Spleen (tissue), 11 donors: Measurements from ENCODE around the gene FARP1. TPM values are rescaled to one million over a fixed set of nuclear protein-coding genes. Genes with fewer than 3 reads are reported as not detected.
A peak's percentile ranks its signal among the peaks of the same experiment; 100 is the strongest.

Experiments used
- DNase-seq: peaks from one replicate; pipeline ENCODE4 v3.0.0-alpha.2; 2020
- H3K27ac ChIP-seq, 8 donors: fragments of 200-600 bp; sonication (generic) in 7 of 8; 1 replicate in 4 of 8; 2 replicates in 4 of 8; pipeline versions ENCODE4 v1.5.0 to v1.8.0; 2016 to 2021; ENCODE audit warnings: inconsistent platforms in 4 of 8, mild to moderate bottlenecking in 4 of 8, moderate library complexity in 1 of 8
- H3K27me3 ChIP-seq, 7 donors: fragments of 200-600 bp; sonication (generic) in 6 of 7; replicated peaks in 1 of 7; 1 replicate in 4 of 7; 2 replicates in 3 of 7; pipeline versions ENCODE4 v1.5.0 to v1.8.0; 2016 to 2021; ENCODE audit warnings: inconsistent platforms in 3 of 7, mild to moderate bottlenecking in 1 of 7
- H3K36me3 ChIP-seq, 6 donors: fragments of 200-600 bp; sonication (generic) in 5 of 6; 1 replicate in 4 of 6; 2 replicates in 2 of 6; pipeline versions ENCODE4 v1.5.0 to v1.8.0; 2016 to 2021; ENCODE audit warnings: inconsistent platforms in 2 of 6
- H3K4me1 ChIP-seq, 6 donors: fragments of 200-600 bp; sonication (generic) in 5 of 6; 1 replicate in 3 of 6; 2 replicates in 3 of 6; pipeline versions ENCODE4 v1.5.0 to v1.8.0; 2016 to 2021; ENCODE audit warnings: inconsistent platforms in 3 of 6
- H3K4me3 ChIP-seq, 8 donors: fragments of 200-600 bp; sonication (generic) in 7 of 8; 1 replicate in 4 of 8; 2 replicates in 4 of 8; pipeline versions ENCODE4 v1.5.0 to v1.8.0; 2016 to 2021; ENCODE audit warnings: inconsistent platforms in 4 of 8, mild to moderate bottlenecking in 4 of 8, moderate library complexity in 2 of 8
- H3K9me3 ChIP-seq, 8 donors: fragments of 200-600 bp; sonication (generic) in 7 of 8; 1 replicate in 4 of 8; 2 replicates in 4 of 8; pipeline versions ENCODE4 v1.5.0 to v1.8.0; 2016 to 2021; ENCODE audit warnings: inconsistent platforms in 4 of 8
- POLR2A ChIP-seq, 3 donors: fragments of 450-650 bp; IDR thresholded peaks; one replicate each; pipeline ENCODE4 v1.5.1; 2017; ENCODE audit warnings: antibody characterized with exemption in 3 of 3, mild to moderate bottlenecking in 1 of 3
- POLR2AphosphoS5 ChIP-seq, 3 donors: sonication (generic); formaldehyde crosslinking; IDR thresholded peaks; one replicate each; pipeline ENCODE4 v1.5.1; 2017; ENCODE audit warnings: antibody characterized with exemption in 3 of 3
- WGBS, 5 donors: extraction: QIAGEN DNeasy Blood & Tissue Kit in 3 of 5; methylation state at CpG; one replicate each; pipeline versions ENCODE4 v1.1.5 to v1.1.7; 2013 to 2018; 5-methylcytosine and 5-hydroxymethylcytosine counted together
- intact Hi-C: fragments of 100-400 bp; cut with DNase I; formaldehyde crosslinking; loops from one replicate; pipeline ENCODE4 v1.15.0; 2023; ENCODE audit warnings: low total_unique reads
- polyA plus RNA-seq, 3 donors: library from polyadenylated mRNA; stranded (reverse); fragments of 200-250 nt; gene quantifications; one replicate each; pipeline ENCODE4 v1.2.1, GENCODE V29; 2013
- total RNA-seq, 7 donors: library from RNA; depleted of rRNA in 3 of 7; stranded (reverse); fragments of >200 nt in 3 of 7; fragmentation: NEBNext Ultra II Directional in 4 of 7; extraction: Animal tissue kit (Norgen Biotek cat#: 25700) in 4 of 7; gene quantifications; one replicate each; pipeline versions ENCODE4 v1.1.0 to v1.2.1, GENCODE V29; 2016 to 2021
- TF ChIP-seq, protein P1 (sequence below), 11 experiments: fragments of 200-600 bp in 7 of 11; fragments of 450-650 bp in 4 of 11; sonication (generic) in 4 of 11; IDR thresholded peaks in 8 of 11; conservative IDR thresholded peaks in 3 of 11; 1 replicate in 7 of 11; 2 replicates in 4 of 11; pipeline versions ENCODE4 v1.4.0 to v1.8.0; 2016 to 2021; ENCODE audit warnings: antibody characterized with exemption in 11 of 11, inconsistent platforms in 4 of 11, mild to moderate bottlenecking in 1 of 11
- donor health status: healthy with polysubstance abuse.
- donor health status: DM: no; HTN: no; CAD: no; lungs with moderate emphysema.
- donor health status: DM: no; HTN: no; CAD: no.
- donor health status: Bipolar disorder and iron deficiency.
- donor health status: healthy.
- donor health status: DM: no; HTN: no; CAD: no.
- donor health status: DM: yes; HTN: yes; CAD: no.

Gene FARP1
- total and polyA plus RNA-seq, 10 donors: 3.7 to 60.9 (median 33.0) TPM

DNA sequence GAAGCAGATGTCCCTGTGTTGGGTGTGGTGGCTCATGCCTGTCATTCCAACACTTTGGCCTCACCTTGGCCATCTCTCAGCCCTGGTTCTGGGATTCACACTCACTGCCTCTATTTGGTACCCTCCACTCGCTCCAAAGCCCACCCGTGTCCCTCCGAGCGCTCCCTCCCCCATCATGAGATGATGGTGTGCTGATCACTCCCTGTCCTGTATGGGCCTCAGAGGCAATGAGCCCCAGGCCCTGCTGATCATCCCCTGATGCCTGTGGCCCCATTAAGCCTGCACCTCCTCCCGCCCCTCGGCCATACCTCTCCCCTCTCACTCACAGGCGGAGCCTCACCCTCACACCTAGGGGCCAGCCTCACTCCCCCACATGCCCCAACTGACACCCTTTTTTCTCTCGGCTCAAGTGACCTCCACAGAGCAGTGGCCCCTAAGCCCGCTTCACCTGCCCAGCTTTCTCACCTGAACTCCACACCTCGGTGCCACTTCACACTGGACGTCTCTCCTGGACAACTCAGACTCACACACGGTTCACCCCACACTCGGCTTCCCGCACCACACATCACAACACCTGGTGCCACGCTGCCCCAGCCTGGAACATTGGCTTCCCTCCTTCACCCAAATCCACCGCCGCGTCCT lies 319.5 kb downstream of the FARP1 start:
- intact Hi-C loops: no loop called here
- peaks cover 0 to 9% (median 0%) of the 10 kb centered on the region in 6 donors for H3K4me1 ChIP-seq
- TF ChIP-seq, protein P1, sequence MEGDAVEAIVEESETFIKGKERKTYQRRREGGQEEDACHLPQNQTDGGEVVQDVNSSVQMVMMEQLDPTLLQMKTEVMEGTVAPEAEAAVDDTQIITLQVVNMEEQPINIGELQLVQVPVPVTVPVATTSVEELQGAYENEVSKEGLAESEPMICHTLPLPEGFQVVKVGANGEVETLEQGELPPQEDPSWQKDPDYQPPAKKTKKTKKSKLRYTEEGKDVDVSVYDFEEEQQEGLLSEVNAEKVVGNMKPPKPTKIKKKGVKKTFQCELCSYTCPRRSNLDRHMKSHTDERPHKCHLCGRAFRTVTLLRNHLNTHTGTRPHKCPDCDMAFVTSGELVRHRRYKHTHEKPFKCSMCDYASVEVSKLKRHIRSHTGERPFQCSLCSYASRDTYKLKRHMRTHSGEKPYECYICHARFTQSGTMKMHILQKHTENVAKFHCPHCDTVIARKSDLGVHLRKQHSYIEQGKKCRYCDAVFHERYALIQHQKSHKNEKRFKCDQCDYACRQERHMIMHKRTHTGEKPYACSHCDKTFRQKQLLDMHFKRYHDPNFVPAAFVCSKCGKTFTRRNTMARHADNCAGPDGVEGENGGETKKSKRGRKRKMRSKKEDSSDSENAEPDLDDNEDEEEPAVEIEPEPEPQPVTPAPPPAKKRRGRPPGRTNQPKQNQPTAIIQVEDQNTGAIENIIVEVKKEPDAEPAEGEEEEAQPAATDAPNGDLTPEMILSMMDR (IDR thresholded peaks at IDR 0.05 in 8 of 11, conservative IDR thresholded peaks at IDR 0.05 in 3 of 11): no peak
- TF ChIP-seq POLR2AphosphoS5 (IDR thresholded peaks at IDR 0.05): peak in 1 of 3 donors; percentile 5
- H3K9me3 ChIP-seq: no peaks in the 10 kb centered on the region
- peaks cover 0 to 100% (median 81%) of the 10 kb centered on the region in 6 donors for H3K36me3 ChIP-seq
- WGBS, 5 donors: 88 to 98% (median 96%) methylated on average over 18 of the region's 18 CpGs
- no peak overlapping the region for H3K4me3 ChIP-seq
- no peaks in the 10 kb centered on the region for H3K27me3 ChIP-seq
- no peak overlapping the region for H3K27ac ChIP-seq
- no peak for DNase-seq

DNA sequence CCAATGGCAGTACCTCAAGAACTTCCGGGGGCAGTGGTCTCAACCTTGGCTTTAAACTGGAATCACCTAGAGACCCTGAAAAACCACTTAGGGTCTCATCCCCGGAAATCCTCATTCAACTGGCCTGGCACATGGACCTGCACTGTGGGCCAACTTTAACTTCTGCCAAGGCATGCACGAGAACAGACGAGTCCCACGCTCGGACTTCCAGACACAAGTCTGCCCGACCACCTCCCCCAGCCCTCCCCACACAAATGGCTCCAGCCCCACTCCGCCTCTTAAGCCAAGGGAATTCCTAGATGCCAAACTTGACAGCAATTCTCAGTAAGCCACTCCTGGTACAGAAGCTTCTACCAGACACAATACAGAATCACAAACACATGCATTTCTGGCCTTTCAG lies 320.1 kb downstream of the FARP1 start:
- H3K36me3 ChIP-seq: peaks cover 0 to 100% (median 77%) of the 10 kb centered on the region in 6 donors
- intact Hi-C loops: no loop called here
- 83 to 96% (median 87%) methylated on average over 8 of the region's 8 CpGs for WGBS, 5 donors

DNA sequence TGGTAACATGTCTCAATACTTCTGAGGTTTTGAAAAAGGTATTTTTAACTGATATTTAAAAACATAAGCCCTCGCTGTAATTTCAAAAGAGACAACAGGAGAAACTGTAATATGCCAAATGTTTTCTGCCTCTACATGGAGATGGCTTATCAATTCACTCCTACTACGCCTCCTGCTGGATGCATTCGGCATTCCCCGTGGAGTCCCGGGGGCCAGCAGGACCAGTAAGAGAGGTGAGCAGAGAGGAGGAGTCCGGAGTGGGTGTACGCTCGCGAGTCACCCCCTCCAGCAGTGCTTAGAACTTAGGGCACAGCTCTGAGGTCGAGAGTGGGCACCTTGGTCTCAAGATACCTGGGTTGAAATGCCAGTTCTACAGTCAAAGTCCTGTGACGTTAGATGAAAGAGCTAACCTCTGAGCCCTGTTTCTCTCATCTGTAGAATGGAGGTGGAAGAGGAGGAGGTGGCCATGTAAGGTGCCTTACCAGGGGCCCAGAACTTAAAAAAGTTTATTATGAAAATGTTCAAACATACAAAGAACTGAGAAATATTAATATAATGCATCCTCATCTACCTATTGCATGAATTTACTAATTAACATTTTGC lies 323.8 kb downstream of the FARP1 start:
- peaks cover 0 to 100% (median 61%) of the 10 kb centered on the region in 6 donors for H3K36me3 ChIP-seq
- TF ChIP-seq POLR2A (IDR thresholded peaks at IDR 0.05): no peak
- TF ChIP-seq POLR2AphosphoS5 (IDR thresholded peaks at IDR 0.05): peak in 2 of 3 donors; percentile 23 to 31
- TF ChIP-seq, protein P1 (IDR thresholded peaks at IDR 0.05 in 8 of 11, conservative IDR thresholded peaks at IDR 0.05 in 3 of 11): peak in 9 of 11 experiments; percentile 31 to 72 (median 52)
- H3K9me3 ChIP-seq: no peaks in the 10 kb centered on the region
- H3K4me1 ChIP-seq: peaks cover 0 to 27% (median 1%) of the 10 kb centered on the region in 6 donors
- H3K4me3 ChIP-seq: no peak overlapping the region
- intact Hi-C loops: no loop called here
- no peak for DNase-seq
- no peaks in the 10 kb centered on the region for H3K27me3 ChIP-seq
- 72 to 79% (median 74%) methylated on average over 11 of the region's 11 CpGs for WGBS, 5 donors
- no peak overlapping the region for H3K27ac ChIP-seq

More for the DNA sequence above, 320.1 kb downstream of the FARP1 start:
- TF ChIP-seq, protein P1 (IDR thresholded peaks at IDR 0.05 in 8 of 11, conservative IDR thresholded peaks at IDR 0.05 in 3 of 11): no peak
- no peak for TF ChIP-seq POLR2AphosphoS5 (IDR thresholded peaks at IDR 0.05)
- TF ChIP-seq POLR2A (IDR thresholded peaks at IDR 0.05): no peak
- DNase-seq: no peak
- Histone ChIP-seq H3K27ac (no peak overlapping the region), H3K4me1 (peaks cover 0 to 9% (median 0%) of the 10 kb centered on the region in 6 donors), H3K4me3 (no peak overlapping the region), H3K9me3 (no peaks in the 10 kb centered on the region), H3K27me3 (no peaks in the 10 kb centered on the region)

DNA sequence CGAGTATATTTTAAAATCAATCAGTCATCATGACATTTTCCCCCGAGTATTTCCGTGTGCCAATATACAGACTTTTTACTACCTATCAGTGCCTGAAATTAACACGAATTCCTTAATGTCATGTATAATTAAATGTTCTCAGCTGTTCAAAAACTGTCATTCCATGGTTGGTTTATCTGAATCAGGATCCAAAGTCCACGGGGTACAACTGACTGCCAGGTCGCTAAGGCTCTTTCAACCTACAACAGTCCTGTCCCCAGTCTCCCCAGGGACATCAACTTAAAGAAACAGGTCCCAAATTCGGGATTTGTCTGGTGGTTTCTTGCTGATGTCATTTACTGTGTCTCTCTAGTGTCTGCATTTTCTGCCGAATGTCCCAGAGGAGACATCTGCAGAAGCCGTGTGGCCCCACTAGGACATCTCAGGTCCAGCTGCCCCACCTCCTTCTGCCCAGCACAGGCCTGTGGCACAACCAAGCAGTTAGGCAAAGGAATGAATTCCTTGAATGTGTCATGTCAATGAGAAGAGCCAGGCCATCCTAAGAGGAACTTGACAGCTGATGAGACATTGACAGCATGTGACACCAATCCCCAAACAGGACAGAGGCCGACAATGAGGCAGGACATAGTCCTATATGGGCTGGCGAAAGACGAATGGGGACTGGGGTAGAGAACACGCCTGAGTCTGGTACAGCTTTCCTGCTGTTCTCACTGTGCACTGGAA lies 324.5 kb downstream of the FARP1 start:
- Histone ChIP-seq H3K9me3 (no peaks in the 10 kb centered on the region), H3K4me3 (no peak overlapping the region), H3K36me3 (peaks cover 0 to 100% (median 61%) of the 10 kb centered on the region in 6 donors), H3K4me1 (peaks cover 0 to 34% (median 5%) of the 10 kb centered on the region in 6 donors), H3K27ac (no peak overlapping the region), H3K27me3 (no peaks in the 10 kb centered on the region)
- TF ChIP-seq POLR2AphosphoS5 (IDR thresholded peaks at IDR 0.05) (peak in 1 of 3 donors; percentile 6), POLR2A (IDR thresholded peaks at IDR 0.05) (no peak)
- TF ChIP-seq, protein P1 (IDR thresholded peaks at IDR 0.05 in 8 of 11, conservative IDR thresholded peaks at IDR 0.05 in 3 of 11): no peak
- DNase-seq: no peak
- intact Hi-C loops: no loop called here
- WGBS, 5 donors: 85 to 92% (median 91%) methylated on average over 13 of the region's 13 CpGs
